Measurements from ENCODE around the gene NANOGP8.

The NANOGP8 gene

GRCh38 chr15:35058534-35059054, 26.5 kb downstream of the NANOGP8 start:
- no peak for DNase-seq

DNA sequence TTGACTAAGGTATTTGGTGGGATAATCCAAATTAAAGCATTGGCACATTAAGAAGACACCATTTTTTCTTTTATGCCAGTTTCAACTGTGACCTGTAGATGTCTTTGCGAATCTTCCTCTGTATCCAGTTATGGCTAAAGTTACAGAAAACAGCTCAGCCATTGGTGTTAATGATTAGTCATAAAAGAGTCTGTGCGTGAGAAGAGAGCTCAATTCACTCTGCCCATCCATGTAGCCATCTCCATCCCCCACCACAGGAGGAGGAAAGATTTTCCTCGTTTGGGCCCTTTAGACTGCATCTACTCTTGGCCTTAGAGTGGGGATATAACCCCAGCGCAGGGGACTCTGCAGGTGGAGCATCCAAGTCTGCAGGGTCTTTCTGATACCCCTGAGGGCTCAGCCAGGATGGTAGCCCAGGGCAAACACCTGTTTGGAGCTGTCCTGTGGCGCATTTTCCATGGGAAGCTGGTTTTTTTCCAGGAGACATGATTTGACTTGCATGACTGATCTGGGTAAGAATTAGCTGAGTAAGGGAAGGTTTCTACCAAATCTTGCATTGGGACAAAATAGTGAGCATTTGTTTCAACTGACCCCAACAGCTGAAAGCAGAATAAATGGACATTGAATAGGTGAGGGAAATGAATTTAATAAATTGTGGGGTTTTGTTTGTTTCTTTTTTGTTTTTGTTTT, 29.5 kb downstream of the NANOGP8 start:
- DNase-seq: no peak

DNA sequence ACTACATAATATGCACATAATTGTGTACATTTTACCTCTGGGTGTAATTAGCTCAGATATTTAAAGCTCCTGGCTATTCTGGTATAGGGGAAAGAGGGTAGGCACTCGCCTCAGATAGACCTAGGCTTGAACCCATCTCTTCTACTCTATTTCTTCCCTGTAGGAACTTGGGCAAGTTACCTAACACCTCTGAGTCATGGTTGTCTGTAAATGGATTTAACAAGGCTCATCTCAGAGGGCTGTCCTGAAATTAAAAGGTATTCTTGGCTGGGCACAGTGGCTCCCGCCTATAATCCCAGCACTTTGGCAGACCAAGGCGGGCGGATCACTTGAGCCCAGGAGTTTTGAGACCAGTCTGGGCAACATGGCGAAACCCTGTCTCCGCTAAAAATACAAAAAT, 30.7 kb downstream of the NANOGP8 start:
- no peak for DNase-seq

- DNase-seq: no peak
Measured at GRCh38 chr15:35047996-35048395, 37.1 kb downstream of the NANOGP8 start.

- DNase-seq: no peak
Measured at GRCh38 chr15:35047528-35047927, 37.6 kb downstream of the NANOGP8 start.

- peak; percentile 38 for DNase-seq
Measured at GRCh38 chr15:35043373-35044095, 41.6 kb downstream of the NANOGP8 start.

DNA sequence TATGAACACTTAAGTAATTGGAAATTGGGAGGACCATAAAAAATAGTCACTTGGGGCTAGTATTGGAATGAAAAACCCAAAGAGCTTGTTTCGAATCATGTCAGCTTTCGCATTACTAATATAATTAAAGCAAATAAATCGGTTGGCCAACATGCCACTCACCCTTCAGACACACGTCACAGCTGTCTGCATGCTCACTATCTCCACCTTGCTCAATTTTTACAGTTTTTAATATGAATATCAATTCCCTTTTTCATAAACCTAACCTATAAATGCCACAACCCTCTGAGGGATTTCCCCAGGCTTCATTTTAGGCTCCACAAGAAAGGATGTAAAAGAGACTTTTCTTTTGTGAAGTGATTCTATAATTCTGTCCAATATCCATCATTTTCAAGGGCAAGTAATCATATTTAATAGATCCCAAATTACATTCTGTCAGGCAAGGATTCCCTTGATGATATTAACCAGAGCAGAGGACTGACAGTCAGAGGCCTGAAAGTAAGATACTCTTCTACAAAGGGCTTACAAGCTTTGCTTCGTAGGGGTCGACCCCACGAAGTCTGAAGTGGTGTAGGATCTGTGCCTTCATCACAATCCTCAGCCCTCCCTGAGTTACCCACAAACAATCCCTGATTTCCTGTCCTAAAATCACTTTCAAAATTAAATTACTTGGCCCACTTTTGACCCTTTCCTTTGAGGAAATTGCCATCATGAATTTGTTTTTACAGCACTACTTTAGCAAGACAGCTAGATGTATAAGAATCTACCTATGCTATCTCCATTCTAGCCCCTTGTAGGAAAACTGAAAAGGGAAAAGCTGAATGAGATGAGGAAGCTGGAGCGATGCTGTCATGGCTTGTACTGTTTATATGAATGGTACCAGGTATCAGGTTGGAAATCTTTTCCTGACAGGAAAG, 44.5 kb downstream of the NANOGP8 start:
- DNase-seq: no peak

- peak; percentile 82 for DNase-seq
Measured at GRCh38 chr15:35038626-35039451, 46.3 kb downstream of the NANOGP8 start.

All from fibroblast of skin of right quadriceps (primary cell).